IMR-90 (cell line): ENCODE results near the gene ZNHIT6. TPM values are rescaled to one million over a fixed set of nuclear protein-coding genes. Genes with fewer than 3 reads are reported as not detected.

Source experiments
- ATAC-seq: fragments of 200-7000 bp; cut with Tn5 transposase; 2 replicates; pipeline ENCODE4 v1.9.1; 2020; ENCODE audit warnings: low read depth, mild to moderate bottlenecking, moderate library complexity
- BruUV-seq: library from RNA; stranded (reverse); fragments of 400-500 nt; replicated peaks from 2 replicates; lab custom pipeline; 2021; lab: Mats Ljungman, UMichigan
- CTCF ChIA-PET: fragments of 300-600 bp; formaldehyde crosslinking; extraction: SDS; loops from one replicate; lab custom pipeline; 2021; ENCODE audit warnings: antibody characterized with exemption; lab: Yijun Ruan, JAX
- POLR2A ChIA-PET: fragments of 300-600 bp; sonication (Branson Sonifier 250); formaldehyde crosslinking; loops from one replicate; lab custom pipeline; 2022; ENCODE audit warnings: antibody characterized with exemption; ENCODE audit not compliant: unreplicated experiment; lab: Charles Lee
- DNase-seq: peaks from one replicate; pipeline ENCODE4 v3.0.0; 2013
- H2AFZ ChIP-seq: replicated peaks from 2 replicates; pipeline ENCODE3; 2013; ENCODE audit warnings: low read length, mild to moderate bottlenecking; ENCODE audit not compliant: poor library complexity
- H2AK5ac ChIP-seq: 2 replicates; pipeline ENCODE4 v1.6.1; 2013; ENCODE audit warnings: low read depth, low read length, inconsistent platforms
- H2AK9ac ChIP-seq: replicated peaks from 2 replicates; pipeline ENCODE3; 2013; ENCODE audit warnings: mild to moderate bottlenecking, low read depth, low read length, moderate library complexity; ENCODE audit not compliant: poor library complexity
- H2BK120ac ChIP-seq: 2 replicates; pipeline ENCODE4 v1.6.1; 2013; ENCODE audit warnings: low read depth, low read length, inconsistent platforms
- H2BK15ac ChIP-seq: 3 replicates; pipeline ENCODE4 v1.6.1; 2013; ENCODE audit warnings: low read depth, low read length, inconsistent platforms
- H2BK20ac ChIP-seq: 2 replicates; pipeline ENCODE4 v1.6.1; 2013; ENCODE audit warnings: low read depth, mild to moderate bottlenecking, inconsistent platforms, low read length, moderate library complexity
- H2BK5ac ChIP-seq: 2 replicates; pipeline ENCODE4 v1.6.1; 2013; ENCODE audit warnings: mild to moderate bottlenecking, low read depth, low read length, inconsistent platforms; ENCODE audit not compliant: poor library complexity, severe bottlenecking
- H3K14ac ChIP-seq: replicated peaks from 2 replicates; pipeline ENCODE4 v1.6.1; 2013; ENCODE audit warnings: low read depth, low read length, inconsistent platforms
- H3K18ac ChIP-seq: 2 replicates; pipeline ENCODE4 v1.6.1; 2013; ENCODE audit warnings: low read depth, low read length, control low read depth
- H3K23ac ChIP-seq: 2 replicates; pipeline ENCODE4 v1.6.1; 2013; ENCODE audit warnings: low read depth, low read length, inconsistent platforms
- H3K27ac ChIP-seq: 2 replicates; pipeline ENCODE4 v1.5.1; 2013; ENCODE audit warnings: mild to moderate bottlenecking, control low read depth, low read length; ENCODE audit not compliant: insufficient read depth
- H3K27me3 ChIP-seq: 2 replicates; pipeline ENCODE4 v1.6.1; 2013; ENCODE audit warnings: low read length; ENCODE audit not compliant: control insufficient read depth, insufficient read depth
- H3K36me3 ChIP-seq: 2 replicates; pipeline ENCODE4 v1.6.1; 2013; ENCODE audit warnings: low read length, mixed read lengths; ENCODE audit not compliant: control insufficient read depth, insufficient read depth
- H3K4ac ChIP-seq: 2 replicates; pipeline ENCODE4 v1.6.1; 2013; ENCODE audit warnings: low read depth, low read length, inconsistent platforms
- H3K4me1 ChIP-seq: 2 replicates; pipeline ENCODE4 v1.6.1; 2013; ENCODE audit warnings: low read length, mixed read lengths; ENCODE audit not compliant: control insufficient read depth, insufficient read depth
- H3K4me2 ChIP-seq: 2 replicates; pipeline ENCODE4 v1.6.1; 2013; ENCODE audit warnings: low read depth, mild to moderate bottlenecking, control low read depth, low read length, moderate library complexity
- H3K4me3 ChIP-seq: 2 replicates; pipeline ENCODE4 v1.5.1; 2013; ENCODE audit warnings: low read depth, mild to moderate bottlenecking, control low read depth, low read length, moderate library complexity; ENCODE audit not compliant: insufficient read depth
- H3K56ac ChIP-seq: 2 replicates; pipeline ENCODE4 v1.6.1; 2013; ENCODE audit warnings: low read length, inconsistent platforms; ENCODE audit not compliant: insufficient read depth; ENCODE audit errors: extremely low read depth
- H3K79me1 ChIP-seq, 2 experiments: 2 replicates each; pipeline ENCODE4 v1.6.1; 2013; ENCODE audit warnings: low read length in 2 of 2, inconsistent platforms in 1 of 2, low read depth in 1 of 2
- H3K9ac ChIP-seq: 2 replicates; pipeline ENCODE4 v1.6.1; 2013; ENCODE audit warnings: low read depth, low read length, control low read depth
- H3K9me1 ChIP-seq: 2 replicates; pipeline ENCODE4 v1.6.1; 2013; ENCODE audit warnings: low read length, inconsistent platforms; ENCODE audit not compliant: insufficient read depth
- H3K9me3 ChIP-seq: 2 replicates; pipeline ENCODE4 v1.6.1; 2013; ENCODE audit warnings: low read length; ENCODE audit not compliant: control insufficient read depth, insufficient read depth
- H4K20me1 ChIP-seq: 2 replicates; pipeline ENCODE4 v1.6.1; 2013; ENCODE audit warnings: low read length, inconsistent platforms; ENCODE audit not compliant: insufficient read depth
- H4K5ac ChIP-seq: 2 replicates; pipeline ENCODE4 v1.6.1; 2013; ENCODE audit warnings: mild to moderate bottlenecking, low read depth, low read length, control low read depth
- H4K8ac ChIP-seq, 2 experiments: 2 replicates each; pipeline ENCODE4 v1.6.1; 2013; ENCODE audit warnings: low read depth in 2 of 2, low read length in 2 of 2, control low read depth in 1 of 2, inconsistent platforms in 1 of 2
- H4K91ac ChIP-seq: 2 replicates; pipeline ENCODE4 v1.6.1; 2013; ENCODE audit warnings: low read depth, low read length, inconsistent platforms; ENCODE audit not compliant: insufficient read depth
- BHLHE40 ChIP-seq: fragments of 150-350 bp; IDR thresholded peaks from 2 replicates; pipeline ENCODE4 v1.6.1; 2016; ENCODE audit warnings: mild to moderate bottlenecking, low read depth, low read length
- CHD1 ChIP-seq: IDR thresholded peaks from 2 replicates; pipeline ENCODE4 v1.6.1; 2012; ENCODE audit warnings: low read depth, low read length, improper control_type of control experiment
- RAD21 ChIP-seq: IDR thresholded peaks from 2 replicates; pipeline ENCODE4 v1.6.1; 2012; ENCODE audit warnings: low read length, improper control_type of control experiment
- RCOR1 ChIP-seq: IDR thresholded peaks from 2 replicates; pipeline ENCODE4 v1.6.1; 2012; ENCODE audit warnings: mild to moderate bottlenecking, low read length, improper control_type of control experiment; ENCODE audit not compliant: insufficient replicate concordance
- SMC3 ChIP-seq: fragments of 150-350 bp; IDR thresholded peaks from 2 replicates; pipeline ENCODE4 v1.6.1; 2016; ENCODE audit warnings: low read depth, mild to moderate bottlenecking, antibody characterized with exemption, low read length, moderate library complexity
- WGBS, 2 experiments: methylation state at CpG; one replicate each; pipeline versions ENCODE4 v1.1.5 to v1.1.7; 2013; ENCODE audit warnings: missing lambda C conversion rate in 2 of 2; ENCODE audit not compliant: insufficient read length in 1 of 2; ENCODE audit errors: extremely low coverage in 2 of 2; 5-methylcytosine and 5-hydroxymethylcytosine counted together
- dilution Hi-C: fragments of 300-500 bp; cut with HindIII; formaldehyde crosslinking; loops from one replicate; pipeline ENCODE4 v1.14.3; 2018; ENCODE audit warnings: low sequenced_read_pairs; ENCODE audit not compliant: unreplicated experiment
- in situ Hi-C: fragments of 300-500 bp; cut with MboI; formaldehyde crosslinking; loops from 3 replicates; pipeline ENCODE4 v1.14.3; 2019; ENCODE audit warnings: low sequenced_read_pairs, inconsistent platforms, mixed read lengths
- intact Hi-C: fragments of 100-400 bp; cut with micrococcal nuclease; formaldehyde crosslinking; loops from 2 replicates; pipeline ENCODE4 v1.10.0; 2022
- polyA plus RNA-seq, 3 experiments: library from polyadenylated mRNA; depleted of rRNA; stranded (reverse); fragments of >200 nt; gene quantifications; 2 replicates each; pipeline ENCODE4 v1.2.3, GENCODE V29; 2012; ENCODE audit warnings: low replicate concordance in 1 of 3
- total RNA-seq: library from RNA; depleted of rRNA; stranded (reverse); fragments of >200 nt; gene quantifications from 2 replicates; pipeline ENCODE4 v1.2.3, GENCODE V29; 2012
- TF ChIP-seq, protein P1 (sequence below): fragments of 150-350 bp; IDR thresholded peaks from 2 replicates; pipeline ENCODE4 v1.6.1; 2017; ENCODE audit warnings: mild to moderate bottlenecking, antibody characterized with exemption, low read length, low read depth

ZNHIT6 gene
- total and polyA plus RNA-seq, 2 of the 4 experiments (the other 2 are of a cell fraction), result 9.0 to 13.7 TPM

DNA sequence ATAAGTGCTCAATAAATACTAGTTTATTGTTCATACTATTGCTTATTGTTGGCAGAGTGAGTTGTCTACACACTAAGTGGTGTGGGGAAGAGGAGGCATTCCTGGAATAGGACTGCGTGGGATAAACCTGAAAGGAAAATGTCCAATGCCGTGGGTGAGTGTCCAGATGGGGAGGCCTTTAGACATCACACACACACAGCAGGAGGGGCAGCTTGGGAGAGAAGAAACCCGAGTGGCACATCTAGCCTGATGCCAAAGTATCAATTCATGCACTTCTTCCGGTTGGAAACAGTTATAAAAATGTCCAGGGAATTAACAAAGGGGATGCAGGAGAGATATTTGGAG, 100.3 kb downstream of the ZNHIT6 start:
- Histone ChIP-seq H2BK20ac (peak overlapping the region; percentile 95), H3K4ac (peak overlapping the region; percentile 99), H3K4me3 (no peak overlapping the region), H2AK9ac (peak overlapping the region; percentile 73), H2AFZ (no peak overlapping the region), H4K91ac (peak overlapping the region; percentile 99), H3K56ac (peak overlapping the region; percentile 96), H2BK120ac (peak overlapping the region; percentile 98), H4K8ac (peak overlapping the region; percentile 87 to 95), H4K5ac (peak overlapping the region; percentile 79), H4K20me1 (no peaks in the 10 kb centered on the region), H3K27me3 (no peaks in the 10 kb centered on the region), H3K23ac (peak overlapping the region; percentile 94), H3K36me3 (no peaks in the 10 kb centered on the region), H2BK15ac (peak overlapping the region; percentile 99), H3K9me1 (peaks cover 32% of the 10 kb centered on the region), H3K14ac (peak overlapping the region; percentile 96), H3K4me1 (peaks cover 37% of the 10 kb centered on the region), H3K27ac (peak overlapping the region; percentile 91), H3K9ac (peak overlapping the region; percentile 54), H3K79me1 (peaks cover 7 to 26% of the 10 kb centered on the region in 2 experiments), H2AK5ac (peak overlapping the region; percentile 99), H3K4me2 (peak overlapping the region; percentile 16; the same call in 1 of the 2 replicates), H3K18ac (peak overlapping the region; percentile 98), H3K9me3 (no peaks in the 10 kb centered on the region), H2BK5ac (peak overlapping the region; percentile 99)
- 60% methylated on average over 1 of the region's 4 CpGs; no CpG with 5 or more reads in 1 of the 2 experiments for WGBS, 2 experiments
- intact Hi-C loops, result loop anchor here (1.0 kb wide), 2 partner anchors 20 to 24 kb away; no protein-coding TSS in a partner anchor
- ATAC-seq, result no peak
- CTCF ChIA-PET, result interaction anchor here (1.0 to 2.3 kb wide), 2 partner anchors 19 to 23 kb away, joined by 3 to 8 read pairs; no protein-coding TSS in a partner anchor
- dilution Hi-C loops, result no loop called here
- BruUV-seq, result TSS peak; percentile 93
- TF ChIP-seq CHD1, result 0 out of 2 replicates have a peak, but pooled peaks have one; percentile 5
- no peak for TF ChIP-seq RAD21
- no peak for TF ChIP-seq RCOR1
- no peak for TF ChIP-seq BHLHE40
- TF ChIP-seq, protein P1, sequence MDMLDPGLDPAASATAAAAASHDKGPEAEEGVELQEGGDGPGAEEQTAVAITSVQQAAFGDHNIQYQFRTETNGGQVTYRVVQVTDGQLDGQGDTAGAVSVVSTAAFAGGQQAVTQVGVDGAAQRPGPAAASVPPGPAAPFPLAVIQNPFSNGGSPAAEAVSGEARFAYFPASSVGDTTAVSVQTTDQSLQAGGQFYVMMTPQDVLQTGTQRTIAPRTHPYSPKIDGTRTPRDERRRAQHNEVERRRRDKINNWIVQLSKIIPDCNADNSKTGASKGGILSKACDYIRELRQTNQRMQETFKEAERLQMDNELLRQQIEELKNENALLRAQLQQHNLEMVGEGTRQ, result no peak
- no peak for TF ChIP-seq SMC3
- in situ Hi-C loops, result no loop called here
- peak; percentile 53 for DNase-seq
- POLR2A ChIA-PET, result interaction anchor here (0.6 to 2.3 kb wide), 3 partner anchors 21 to 143 kb away, joined by 4 to 25 read pairs (median 8); partner anchors contain the start of gene DDAH1
